Stimulated activated CD8-positive, alpha-beta memory T cell treated with anti-CD3 and anti-CD28 coated beads, Interleukin-12 subunit alpha, Interleukin-12 subunit beta, amount 100 ng/mL, for 4 hours (primary cell): ENCODE results near the gene NFATC1.
A peak's percentile ranks its signal among the peaks of the same experiment; 100 is the strongest.

Experiments used
- DNase-seq: peaks from one replicate; pipeline ENCODE4 v3.0.0-alpha.2; 2020; ENCODE audit warnings: low read depth

The NFATC1 gene

GRCh38 chr18:79389689-79390088 lies 6.0 kb upstream of the NFATC1 start:
- no peak for DNase-seq

GRCh38 chr18:79392226-79392625 lies 3.5 kb upstream of the NFATC1 start:
- no peak for DNase-seq

- DNase-seq = no peak
These were observed 2.5 kb upstream of the NFATC1 start for GRCh38 chr18:79393181-79393634.

- no peak for DNase-seq
These were observed 1.8 kb upstream of the NFATC1 start for GRCh38 chr18:79393635-79394533.

- DNase-seq = peak; percentile 68
These were observed 1.0 kb upstream of the NFATC1 start for GRCh38 chr18:79394534-79395307.

- DNase-seq = no peak
These were observed 456 bp upstream of the NFATC1 start for GRCh38 chr18:79395308-79395640.

GRCh38 chr18:79396431-79397246 lies 909 bp downstream of the NFATC1 start:
- peak; percentile 33 for DNase-seq

GRCh38 chr18:79397247-79397829 lies 1.6 kb downstream of the NFATC1 start:
- DNase-seq = no peak

- no peak for DNase-seq
These were observed 2.4 kb downstream of the NFATC1 start for GRCh38 chr18:79397830-79398761.

- no peak for DNase-seq
These were observed 3.7 kb downstream of the NFATC1 start for GRCh38 chr18:79399275-79400081.

GRCh38 chr18:79400091-79400590 lies 4.4 kb downstream of the NFATC1 start:
- DNase-seq = peak; percentile 40

GRCh38 chr18:79400591-79401381 lies 5.1 kb downstream of the NFATC1 start:
- peak; percentile 30 for DNase-seq

- no peak for DNase-seq
These were observed 5.9 kb downstream of the NFATC1 start for GRCh38 chr18:79401494-79402208.

- DNase-seq = no peak
These were observed 6.5 kb downstream of the NFATC1 start for GRCh38 chr18:79402209-79402576.

GRCh38 chr18:79402977-79403722 lies 7.4 kb downstream of the NFATC1 start:
- no peak for DNase-seq

GRCh38 chr18:79403723-79404566 lies 8.2 kb downstream of the NFATC1 start:
- no peak for DNase-seq

- no peak for DNase-seq
These were observed 8.8 kb downstream of the NFATC1 start for GRCh38 chr18:79404567-79404910.
